Stimulated activated CD8-positive, alpha-beta memory T cell treated with anti-CD3 and anti-CD28 coated beads, Interleukin-7, amount 100 ng/mL, for 48 hours (primary cell): ENCODE results near the gene PLN.

ENCODE experiments used
- DNase-seq, 2 donors: peaks; one replicate each; pipeline ENCODE4 v3.0.0-alpha.2; 2020; ENCODE audit warnings: low read depth in 1 of 2; ENCODE audit errors: extremely low read depth in 1 of 2

The PLN gene

GRCh38 chr6:118536478-118536877 is 11.6 kb upstream of the PLN start:
- DNase-seq: no peak

- no peak for DNase-seq
Observed at GRCh38 chr6:118537574-118537973, 10.5 kb upstream of the PLN start.

- no peak for DNase-seq
Observed at GRCh38 chr6:118542184-118542952, 5.7 kb upstream of the PLN start.

- DNase-seq: no peak
Observed at GRCh38 chr6:118544105-118544504, 4.0 kb upstream of the PLN start.

GRCh38 chr6:118546164-118546879 is 1.8 kb upstream of the PLN start:
- DNase-seq: no peak

GRCh38 chr6:118546880-118547218 is 1.2 kb upstream of the PLN start:
- no peak for DNase-seq

- DNase-seq: no peak
Observed at GRCh38 chr6:118548613-118549012, 517 bp downstream of the PLN start.

GRCh38 chr6:118551063-118552053 is 3.3 kb downstream of the PLN start:
- no peak for DNase-seq

GRCh38 chr6:118553132-118553531 is 5.0 kb downstream of the PLN start:
- DNase-seq: no peak

- no peak for DNase-seq
Observed at GRCh38 chr6:118554698-118555097, 6.6 kb downstream of the PLN start.

- DNase-seq: no peak
Observed at GRCh38 chr6:118558464-118559217, 10.5 kb downstream of the PLN start.

GRCh38 chr6:118559659-118560058 is 11.6 kb downstream of the PLN start:
- no peak for DNase-seq

GRCh38 chr6:118562248-118562647 is 14.2 kb downstream of the PLN start:
- DNase-seq: no peak

GRCh38 chr6:118562959-118563358 is 14.9 kb downstream of the PLN start:
- DNase-seq: no peak

- DNase-seq: no peak
Observed at GRCh38 chr6:118565311-118565960, 17.3 kb downstream of the PLN start.

GRCh38 chr6:118567974-118568373 is 19.9 kb downstream of the PLN start:
- no peak for DNase-seq

- no peak for DNase-seq
Observed at GRCh38 chr6:118569498-118569897, 21.4 kb downstream of the PLN start.

- no peak for DNase-seq
Observed at GRCh38 chr6:118571121-118571520, 23.0 kb downstream of the PLN start.

GRCh38 chr6:118574051-118574865 is 26.2 kb downstream of the PLN start:
- DNase-seq: no peak
